Natural killer cell (primary cell): ENCODE data around the gene THBS1. TPM values are rescaled to one million over a fixed set of nuclear protein-coding genes. Genes with fewer than 3 reads are reported as not detected.

ENCODE experiments used
- ATAC-seq, 3 donors: fragments of 150-1000 bp in 2 of 3; fragments of 200-7000 bp in 1 of 3; cut with Tn5 transposase; 1 replicate in 1 of 3; 2 replicates in 2 of 3; pipeline ENCODE4 v1.10.0; 2021; ENCODE audit warnings: mild to moderate bottlenecking in 2 of 3, moderate library complexity in 2 of 3
- DNase-seq, 2 donors: peaks; one replicate each; pipeline versions ENCODE4 v3.0.0 to v3.0.0-alpha.2; 2013 to 2021; ENCODE audit warnings: mixed read lengths in 1 of 2
- H3K27ac ChIP-seq: one replicate; pipeline ENCODE4 v1.5.1; 2013; ENCODE audit warnings: mild to moderate bottlenecking, low read length
- H3K27me3 ChIP-seq: one replicate; pipeline ENCODE4 v1.6.1; 2013; ENCODE audit warnings: low read length; ENCODE audit not compliant: control insufficient read depth, insufficient read depth
- H3K36me3 ChIP-seq: one replicate; pipeline ENCODE4 v1.6.1; 2013; ENCODE audit warnings: low read length; ENCODE audit not compliant: control insufficient read depth, insufficient read depth
- H3K4me1 ChIP-seq: one replicate; pipeline ENCODE4 v1.6.1; 2013; ENCODE audit warnings: low read length; ENCODE audit not compliant: control insufficient read depth, insufficient read depth
- H3K4me3 ChIP-seq: one replicate; pipeline ENCODE4 v1.5.1; 2013; ENCODE audit warnings: low read length
- H3K9me3 ChIP-seq: one replicate; pipeline ENCODE4 v1.6.1; 2013; ENCODE audit warnings: low read length; ENCODE audit not compliant: control insufficient read depth, insufficient read depth
- H3K27ac Mint-ChIP-seq, 2 donors: one replicate each; pipeline ENCODE4 v1.8.0; 2022; ENCODE audit warnings: mild to moderate bottlenecking in 2 of 2, mixed read lengths in 2 of 2, moderate library complexity in 1 of 2
- H3K27me3 Mint-ChIP-seq, 2 donors: one replicate each; pipeline ENCODE4 v1.8.0; 2022; ENCODE audit warnings: low read depth in 2 of 2, mixed read lengths in 2 of 2
- H3K36me3 Mint-ChIP-seq: one replicate; pipeline ENCODE4 v1.8.0; 2022; ENCODE audit warnings: mixed read lengths
- H3K4me1 Mint-ChIP-seq, 2 donors: one replicate each; pipeline ENCODE4 v1.8.0; 2022; ENCODE audit warnings: mixed read lengths in 2 of 2
- H3K4me3 Mint-ChIP-seq: one replicate; pipeline ENCODE4 v1.8.0; 2022; ENCODE audit warnings: mild to moderate bottlenecking, moderate library complexity, mixed read lengths
- H3K9me3 Mint-ChIP-seq, 2 donors: one replicate each; pipeline ENCODE4 v1.8.0; 2022; ENCODE audit warnings: mixed read lengths in 2 of 2
- CTCF ChIP-seq: fragments of 200-600 bp; IDR thresholded peaks from one replicate; pipeline ENCODE4 v1.8.0; 2022; ENCODE audit warnings: antibody characterized with exemption
- WGBS: methylation state at CpG from one replicate; pipeline ENCODE4 v1.1.7; 2013; ENCODE audit warnings: missing lambda C conversion rate; ENCODE audit not compliant: insufficient coverage; 5-methylcytosine and 5-hydroxymethylcytosine counted together
- intact Hi-C: fragments of 100-400 bp; cut with micrococcal nuclease; formaldehyde crosslinking; loops from one replicate; pipeline ENCODE4 v1.14.2; 2022
- total RNA-seq, 4 donors: library from RNA; stranded (reverse); fragments of 120-200 nt in 1 of 4; gene quantifications; one replicate each; pipeline versions ENCODE4 v1.2.3 to v1.2.4, GENCODE V29; 2013 to 2022

The THBS1 gene
- total RNA-seq, 3 donors from 2014 or later (not counting 1 experiment from before 2014, with no cell fraction given), result 27.1 to 43.3 (median 38.3) TPM

DNA sequence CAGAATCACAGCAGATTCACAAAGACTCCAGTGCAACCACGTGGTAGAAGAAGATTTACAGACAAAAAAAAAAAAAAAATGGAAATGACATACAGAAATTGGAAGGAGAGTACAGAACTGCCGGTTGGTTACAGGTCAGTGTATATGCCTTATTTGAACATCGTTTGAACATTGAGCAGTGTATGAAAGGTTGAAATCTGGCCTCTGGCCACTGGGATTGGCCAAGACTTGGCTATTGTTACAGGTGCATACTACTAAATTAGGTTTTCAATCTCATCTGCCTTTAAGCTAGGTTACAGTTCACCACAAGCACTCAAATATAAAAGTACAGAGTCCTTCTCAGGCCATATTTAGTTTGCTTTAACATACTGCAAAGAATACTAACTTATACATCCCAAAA is 59.8 kb downstream of the THBS1 start:
- DNase-seq (no peak), ATAC-seq (no peak)
- Mint-ChIP-seq H3K4me1 (peaks cover 28 to 29% of the 10 kb centered on the region in 2 donors), H3K36me3 (no peaks in the 10 kb centered on the region), H3K9me3 (peaks cover 0 to 2% of the 10 kb centered on the region in 2 donors), H3K27me3 (no peaks in the 10 kb centered on the region), H3K27ac (no peak overlapping the region), H3K4me3 (no peak overlapping the region)
- H3K27ac ChIP-seq, result no peak overlapping the region
- H3K4me1 ChIP-seq, result no peaks in the 10 kb centered on the region
- 93% methylated on average over 3 of the region's 3 CpGs for WGBS
- TF ChIP-seq CTCF, result no peak
- no peaks in the 10 kb centered on the region for H3K36me3 ChIP-seq
- no peaks in the 10 kb centered on the region for H3K9me3 ChIP-seq
- no peak overlapping the region for H3K4me3 ChIP-seq
- H3K27me3 ChIP-seq, result no peaks in the 10 kb centered on the region
- intact Hi-C loops, result no loop called here

GRCh38 chr15:39641191-39641889 is 60.5 kb downstream of the THBS1 start:
- Histone ChIP-seq H3K27ac (no peak overlapping the region), H3K4me1 (no peaks in the 10 kb centered on the region), H3K36me3 (no peaks in the 10 kb centered on the region), H3K4me3 (no peak overlapping the region), H3K27me3 (no peaks in the 10 kb centered on the region), H3K9me3 (no peaks in the 10 kb centered on the region)
- intact Hi-C loops, result no loop called here
- no peak overlapping the region for H3K4me3 Mint-ChIP-seq
- H3K9me3 Mint-ChIP-seq, result no peaks in the 10 kb centered on the region
- H3K27ac Mint-ChIP-seq, result no peak overlapping the region
- ATAC-seq (peak in 1 of 3 donors; percentile 65), DNase-seq (peak in 1 of 2 donors; percentile 62)
- no peaks in the 10 kb centered on the region for H3K27me3 Mint-ChIP-seq
- H3K36me3 Mint-ChIP-seq, result no peaks in the 10 kb centered on the region
- peaks cover 23 to 28% of the 10 kb centered on the region in 2 donors for H3K4me1 Mint-ChIP-seq
- WGBS, result 86% methylated on average over 10 of the region's 11 CpGs
- no peak for TF ChIP-seq CTCF

GRCh38 chr15:39642011-39642640 is 61.2 kb downstream of the THBS1 start:
- Mint-ChIP-seq H3K4me1 (peaks cover 22 to 33% of the 10 kb centered on the region in 2 donors), H3K4me3 (no peak overlapping the region), H3K36me3 (no peaks in the 10 kb centered on the region), H3K27me3 (no peaks in the 10 kb centered on the region), H3K9me3 (no peaks in the 10 kb centered on the region), H3K27ac (no peak overlapping the region)
- no peaks in the 10 kb centered on the region for H3K4me1 ChIP-seq
- no peaks in the 10 kb centered on the region for H3K9me3 ChIP-seq
- no peak for TF ChIP-seq CTCF
- WGBS, result 90% methylated on average over 4 of the region's 5 CpGs
- DNase-seq (no peak), ATAC-seq (no peak)
- H3K36me3 ChIP-seq, result no peaks in the 10 kb centered on the region
- intact Hi-C loops, result no loop called here
- H3K4me3 ChIP-seq, result no peak overlapping the region
- H3K27me3 ChIP-seq, result no peaks in the 10 kb centered on the region
- H3K27ac ChIP-seq, result no peak overlapping the region
